ENCODE data around the gene GUCD1. TPM values are rescaled to one million over a fixed set of nuclear protein-coding genes. Genes with fewer than 3 reads are reported as not detected.

The GUCD1 gene
- polyA plus RNA-seq, 1 donor (not counting 4 experiments of a cell fraction or from before 2014, with no cell fraction given): 43.0 TPM

DNA sequence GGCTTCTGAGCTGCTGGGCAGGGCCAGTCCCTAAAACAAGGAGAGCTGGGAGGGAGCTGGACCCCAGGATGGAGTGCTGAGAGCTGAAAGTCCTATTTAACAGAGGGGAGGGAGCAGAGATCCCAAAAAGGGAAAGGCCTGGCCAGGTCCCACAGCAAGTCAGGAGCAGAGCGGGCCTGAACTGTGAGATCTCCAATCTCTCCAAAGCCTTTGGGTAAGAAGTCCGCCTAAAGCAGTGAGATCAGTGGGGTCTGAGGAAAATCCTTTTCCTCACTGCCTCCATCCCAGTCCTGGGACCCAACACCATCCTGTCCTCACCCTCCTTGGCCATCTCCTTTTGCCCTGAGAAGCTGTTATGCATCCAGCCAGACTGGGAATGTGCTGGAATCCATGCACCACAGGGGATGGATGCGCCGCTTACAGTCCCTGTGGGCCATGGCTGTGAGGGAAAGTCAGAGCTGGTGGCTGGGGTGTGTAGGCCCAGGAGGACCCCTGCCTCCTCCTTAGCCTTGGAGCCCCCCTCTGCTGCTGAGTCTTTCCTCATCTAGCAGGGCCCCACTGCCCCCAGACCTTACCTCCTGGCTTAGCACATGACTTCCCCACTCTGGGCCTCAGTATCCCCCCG, 29.3 kb upstream of the GUCD1 start:
- H3K4me1 ChIP-seq (ENCODE audit: control insufficient read depth, extremely low read depth, insufficient read depth, low read length): peaks cover 29% of the 10 kb centered on the region
- H2AFZ ChIP-seq (ENCODE audit: control insufficient read depth, low read length): no peak overlapping the region
- TF ChIP-seq EZH2 (IDR thresholded peaks at IDR 0.05; ENCODE audit: low read length): no peak
- TF ChIP-seq, protein P1, sequence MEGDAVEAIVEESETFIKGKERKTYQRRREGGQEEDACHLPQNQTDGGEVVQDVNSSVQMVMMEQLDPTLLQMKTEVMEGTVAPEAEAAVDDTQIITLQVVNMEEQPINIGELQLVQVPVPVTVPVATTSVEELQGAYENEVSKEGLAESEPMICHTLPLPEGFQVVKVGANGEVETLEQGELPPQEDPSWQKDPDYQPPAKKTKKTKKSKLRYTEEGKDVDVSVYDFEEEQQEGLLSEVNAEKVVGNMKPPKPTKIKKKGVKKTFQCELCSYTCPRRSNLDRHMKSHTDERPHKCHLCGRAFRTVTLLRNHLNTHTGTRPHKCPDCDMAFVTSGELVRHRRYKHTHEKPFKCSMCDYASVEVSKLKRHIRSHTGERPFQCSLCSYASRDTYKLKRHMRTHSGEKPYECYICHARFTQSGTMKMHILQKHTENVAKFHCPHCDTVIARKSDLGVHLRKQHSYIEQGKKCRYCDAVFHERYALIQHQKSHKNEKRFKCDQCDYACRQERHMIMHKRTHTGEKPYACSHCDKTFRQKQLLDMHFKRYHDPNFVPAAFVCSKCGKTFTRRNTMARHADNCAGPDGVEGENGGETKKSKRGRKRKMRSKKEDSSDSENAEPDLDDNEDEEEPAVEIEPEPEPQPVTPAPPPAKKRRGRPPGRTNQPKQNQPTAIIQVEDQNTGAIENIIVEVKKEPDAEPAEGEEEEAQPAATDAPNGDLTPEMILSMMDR (optimal IDR thresholded peaks at IDR 0.05 in 1 of 3, IDR thresholded peaks at IDR 0.05 in 1 of 3, conservative IDR thresholded peaks at IDR 0.05 in 1 of 3; ENCODE audit: extremely low read depth in 1 of 3, insufficient read depth in 2 of 3, low read length in 3 of 3): no peak
- no peak overlapping the region for H3K27ac ChIP-seq (ENCODE audit: control insufficient read depth, insufficient read depth, low read length)
- H3K4me3 ChIP-seq (ENCODE audit: control insufficient read depth in 2 of 3, extremely low read depth in 1 of 3, insufficient read depth in 2 of 3, low read depth in 1 of 3, low read length in 3 of 3): no peak overlapping the region
- H3K27me3 ChIP-seq (ENCODE audit: control insufficient read depth, extremely low read depth, insufficient read depth, low read length): no peaks in the 10 kb centered on the region
- no peak for FAIRE-seq
- peaks cover 4% of the 10 kb centered on the region in 2 experiments for H3K36me3 ChIP-seq (ENCODE audit: control insufficient read depth in 2 of 2, extremely low read depth in 1 of 2, insufficient read depth in 2 of 2, low read length in 2 of 2)
- peak overlapping the region; percentile 13 for H3K9ac ChIP-seq (ENCODE audit: control insufficient read depth, extremely low read depth, insufficient read depth, low read length)
- no peak for DNase-seq (ENCODE audit: low read depth, low spot score)
- H3K4me2 ChIP-seq (ENCODE audit: control insufficient read depth, extremely low read depth, insufficient read depth, low read depth, low read length): no peak overlapping the region
- H4K20me1 ChIP-seq (ENCODE audit: control insufficient read depth, extremely low read depth, insufficient read depth, low read length): no peaks in the 10 kb centered on the region
- dilution Hi-C loops (cut with MboI; ENCODE audit: extremely low pct_ligation_motif_present, low sequenced_read_pairs): no loop called here
- H3K9me3 ChIP-seq (ENCODE audit: control insufficient read depth, low read depth, low read length): no peaks in the 10 kb centered on the region
- no peaks in the 10 kb centered on the region for H3K79me2 ChIP-seq (ENCODE audit: control insufficient read depth, insufficient read depth, low read length)
- no peaks in the 10 kb centered on the region for H3K9me1 ChIP-seq (ENCODE audit: control insufficient read depth, extremely low read depth, insufficient read depth, low read length)

- H3K27me3 ChIP-seq (ENCODE audit: control insufficient read depth, extremely low read depth, insufficient read depth, low read length): no peaks in the 10 kb centered on the region
- no peaks in the 10 kb centered on the region for H3K9me3 ChIP-seq (ENCODE audit: control insufficient read depth, low read depth, low read length)
- H3K9ac ChIP-seq (ENCODE audit: control insufficient read depth, extremely low read depth, insufficient read depth, low read length): peak overlapping the region; percentile 13
- no peaks in the 10 kb centered on the region for H3K79me2 ChIP-seq (ENCODE audit: control insufficient read depth, insufficient read depth, low read length)
- TF ChIP-seq, protein P1 (optimal IDR thresholded peaks at IDR 0.05 in 1 of 3, IDR thresholded peaks at IDR 0.05 in 1 of 3, conservative IDR thresholded peaks at IDR 0.05 in 1 of 3; ENCODE audit: extremely low read depth in 1 of 3, insufficient read depth in 2 of 3, low read length in 3 of 3): no peak
- TF ChIP-seq EZH2 (IDR thresholded peaks at IDR 0.05; ENCODE audit: low read length): no peak
- no peak for DNase-seq (ENCODE audit: low read depth, low spot score)
- H3K36me3 ChIP-seq (ENCODE audit: control insufficient read depth in 2 of 2, extremely low read depth in 1 of 2, insufficient read depth in 2 of 2, low read length in 2 of 2): peaks cover 3 to 4% of the 10 kb centered on the region in 2 experiments
- no peak overlapping the region for H3K27ac ChIP-seq (ENCODE audit: control insufficient read depth, insufficient read depth, low read length)
- H3K4me3 ChIP-seq (ENCODE audit: control insufficient read depth in 2 of 3, extremely low read depth in 1 of 3, insufficient read depth in 2 of 3, low read depth in 1 of 3, low read length in 3 of 3): no peak overlapping the region
- H3K9me1 ChIP-seq (ENCODE audit: control insufficient read depth, extremely low read depth, insufficient read depth, low read length): no peaks in the 10 kb centered on the region
- dilution Hi-C loops (cut with MboI; ENCODE audit: extremely low pct_ligation_motif_present, low sequenced_read_pairs): no loop called here
- no peaks in the 10 kb centered on the region for H4K20me1 ChIP-seq (ENCODE audit: control insufficient read depth, extremely low read depth, insufficient read depth, low read length)
- peaks cover 35% of the 10 kb centered on the region for H3K4me1 ChIP-seq (ENCODE audit: control insufficient read depth, extremely low read depth, insufficient read depth, low read length)
- peak overlapping the region; percentile 20 for H3K4me2 ChIP-seq (ENCODE audit: control insufficient read depth, extremely low read depth, insufficient read depth, low read depth, low read length)
- FAIRE-seq: peak; percentile 67
- H2AFZ ChIP-seq (ENCODE audit: control insufficient read depth, low read length): no peak overlapping the region
These were observed 28.6 kb upstream of the GUCD1 start for GRCh38 chr22:24583221-24584165.
